NT2/D1 (cell line): Measurements from ENCODE around the gene SATB2.

Experiments used
- DNase-seq: peaks from one replicate; pipeline ENCODE4 v3.0.0-alpha.2; 2011; ENCODE audit warnings: low read depth, low spot score
- H3K27me3 ChIP-seq: 2 replicates; pipeline ENCODE4 v1.6.0; 2011; ENCODE audit warnings: mild to moderate bottlenecking; ENCODE audit not compliant: insufficient read length, insufficient read depth
- H3K36me3 ChIP-seq: 2 replicates; pipeline ENCODE4 v1.6.1; 2011; ENCODE audit warnings: mild to moderate bottlenecking, low read length, mixed read lengths; ENCODE audit not compliant: insufficient read depth, insufficient read length
- H3K4me1 ChIP-seq: 2 replicates; pipeline ENCODE4 v1.5.1; 2011; ENCODE audit not compliant: insufficient read depth, insufficient read length
- H3K4me3 ChIP-seq: 2 replicates; pipeline ENCODE4 v1.5.1; 2011; ENCODE audit warnings: low read depth; ENCODE audit not compliant: insufficient read length
- H3K9ac ChIP-seq: 2 replicates; pipeline ENCODE4 v1.6.0; 2011; ENCODE audit warnings: low read depth; ENCODE audit not compliant: insufficient read length
- H3K9me3 ChIP-seq: 2 replicates; pipeline ENCODE4 v1.5.1; 2011; ENCODE audit warnings: mild to moderate bottlenecking, low read length; ENCODE audit not compliant: insufficient read depth
- SUZ12 ChIP-seq: IDR thresholded peaks from 2 replicates; pipeline ENCODE4 v1.6.1; 2011; ENCODE audit not compliant: insufficient read length, insufficient read depth; ENCODE audit errors: extremely low read depth
- YY1 ChIP-seq: IDR thresholded peaks from 2 replicates; pipeline ENCODE4 v1.6.1; 2011; ENCODE audit not compliant: insufficient read length, insufficient read depth
- ZNF274 ChIP-seq: IDR thresholded peaks from 2 replicates; pipeline ENCODE4 v1.6.1; 2011; ENCODE audit warnings: mild to moderate bottlenecking, low read depth, low read length

Gene SATB2

DNA sequence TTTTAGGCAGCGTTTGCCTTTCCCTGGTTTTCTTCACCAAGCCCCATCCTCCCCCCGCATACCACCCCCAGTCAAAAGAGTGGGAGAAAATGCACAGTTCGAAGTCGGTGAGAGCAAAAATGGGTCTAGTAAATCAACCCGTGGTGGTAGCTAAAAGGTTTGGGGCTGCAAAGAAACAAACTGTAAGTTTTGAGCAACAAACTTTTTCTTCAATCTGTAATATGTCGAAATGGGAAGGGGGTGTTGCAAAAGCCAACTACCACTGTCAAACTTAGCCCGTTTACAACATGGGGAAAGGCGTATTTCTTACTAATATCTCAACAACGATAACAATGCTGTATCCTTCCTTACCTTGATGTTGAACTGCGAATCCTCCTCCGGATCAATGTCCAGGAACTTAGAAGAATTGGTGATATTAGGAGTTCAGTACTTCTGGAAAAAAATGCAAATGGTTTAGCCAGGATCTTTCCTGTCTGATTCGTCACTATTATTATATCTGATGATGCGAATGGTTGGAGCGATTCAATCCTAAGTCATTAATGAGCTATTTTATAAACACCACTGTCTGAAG lies 2.4 kb upstream of the SATB2 start:
- H3K36me3 ChIP-seq: no peaks in the 10 kb centered on the region
- DNase-seq: no peak
- TF ChIP-seq SUZ12: no peak
- TF ChIP-seq YY1: no peak
- no peak for TF ChIP-seq ZNF274
- peaks cover 6% of the 10 kb centered on the region for H3K4me1 ChIP-seq
- peak overlapping the region; percentile 91 for H3K9ac ChIP-seq
- peaks cover 79% of the 10 kb centered on the region for H3K27me3 ChIP-seq
- H3K4me3 ChIP-seq: peak overlapping the region; percentile 93
- no peaks in the 10 kb centered on the region for H3K9me3 ChIP-seq

GRCh38 chr2:199459286-199460100 lies 1.8 kb upstream of the SATB2 start:
- Histone ChIP-seq H3K27me3 (peaks cover 79% of the 10 kb centered on the region), H3K36me3 (no peaks in the 10 kb centered on the region), H3K9me3 (no peaks in the 10 kb centered on the region), H3K4me3 (peak overlapping the region; percentile 93), H3K9ac (peak overlapping the region; percentile 91), H3K4me1 (peaks cover 6% of the 10 kb centered on the region)
- DNase-seq: peak; percentile 90
- TF ChIP-seq YY1: no peak
- no peak for TF ChIP-seq SUZ12
- TF ChIP-seq ZNF274: no peak

GRCh38 chr2:199458806-199459285 lies 1.1 kb upstream of the SATB2 start:
- TF ChIP-seq ZNF274 (no peak), YY1 (no peak), SUZ12 (no peak)
- H3K9ac ChIP-seq: peak overlapping the region; percentile 91
- H3K9me3 ChIP-seq: no peaks in the 10 kb centered on the region
- no peaks in the 10 kb centered on the region for H3K36me3 ChIP-seq
- H3K4me3 ChIP-seq: peak overlapping the region; percentile 93
- H3K27me3 ChIP-seq: peaks cover 79% of the 10 kb centered on the region
- peaks cover 6% of the 10 kb centered on the region for H3K4me1 ChIP-seq
- no peak for DNase-seq

DNA sequence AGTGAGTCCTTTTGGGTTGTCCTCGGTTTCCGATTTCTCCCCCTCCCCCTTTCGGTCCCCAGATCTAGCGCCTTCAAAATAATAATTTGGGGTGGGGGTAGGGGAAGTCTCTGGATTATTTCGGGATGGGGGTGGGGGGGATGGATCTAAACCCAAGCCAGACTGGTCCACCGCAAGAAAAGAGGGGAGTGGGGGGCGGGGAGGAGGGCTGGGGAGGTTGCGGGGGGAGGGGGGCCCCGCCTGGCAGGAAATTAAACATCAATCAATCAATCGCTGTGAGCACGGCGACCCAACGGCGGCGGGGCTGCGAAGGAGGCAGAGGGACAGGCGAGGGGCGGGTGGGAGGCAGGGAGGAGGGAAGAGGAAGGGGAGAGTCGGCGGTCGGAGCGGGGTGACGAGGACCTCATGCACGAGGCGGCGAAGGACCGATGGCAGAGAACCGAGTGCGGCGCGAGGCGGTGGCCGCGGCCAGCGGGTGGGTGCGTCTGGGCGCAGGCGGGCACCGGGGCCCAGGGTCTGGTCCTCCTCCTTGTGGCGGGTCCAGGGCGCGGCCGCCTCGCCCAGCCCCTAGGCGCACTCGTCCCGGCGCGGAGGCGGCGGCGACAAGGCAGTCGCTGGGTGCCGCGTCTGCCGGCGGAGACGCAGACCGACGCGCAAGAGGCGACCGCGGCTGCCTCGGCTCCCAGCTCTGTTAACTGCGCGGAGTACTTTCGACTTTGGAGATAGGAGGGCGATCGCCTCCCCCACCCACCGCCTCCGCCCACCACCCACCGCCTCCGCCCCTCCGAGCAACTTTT lies 468 bp upstream of the SATB2 start:
- Histone ChIP-seq H3K9me3 (no peaks in the 10 kb centered on the region), H3K4me1 (peaks cover 6% of the 10 kb centered on the region), H3K4me3 (peak overlapping the region; percentile 93), H3K27me3 (peaks cover 72% of the 10 kb centered on the region), H3K36me3 (no peaks in the 10 kb centered on the region), H3K9ac (peak overlapping the region; percentile 82)
- DNase-seq: no peak
- TF ChIP-seq SUZ12 (no peak), ZNF274 (no peak), YY1 (no peak)

GRCh38 chr2:199456383-199457146 lies 1.2 kb downstream of the SATB2 start:
- Histone ChIP-seq H3K4me3 (peak overlapping the region; percentile 51), H3K9ac (peak overlapping the region; percentile 70), H3K4me1 (peaks cover 6% of the 10 kb centered on the region), H3K27me3 (peaks cover 56% of the 10 kb centered on the region), H3K36me3 (no peaks in the 10 kb centered on the region), H3K9me3 (no peaks in the 10 kb centered on the region)
- no peak for DNase-seq
- TF ChIP-seq SUZ12 (peak; percentile 93), ZNF274 (no peak), YY1 (no peak)

GRCh38 chr2:199455545-199456382 lies 2.0 kb downstream of the SATB2 start:
- Histone ChIP-seq H3K4me3 (peak overlapping the region; percentile 44), H3K4me1 (peaks cover 6% of the 10 kb centered on the region), H3K36me3 (no peaks in the 10 kb centered on the region), H3K27me3 (peaks cover 48% of the 10 kb centered on the region), H3K9me3 (no peaks in the 10 kb centered on the region), H3K9ac (peak overlapping the region; percentile 42)
- DNase-seq: no peak
- no peak for TF ChIP-seq YY1
- no peak for TF ChIP-seq ZNF274
- no peak for TF ChIP-seq SUZ12
